Measurements from ENCODE around the gene HOTAIR.

DNA sequence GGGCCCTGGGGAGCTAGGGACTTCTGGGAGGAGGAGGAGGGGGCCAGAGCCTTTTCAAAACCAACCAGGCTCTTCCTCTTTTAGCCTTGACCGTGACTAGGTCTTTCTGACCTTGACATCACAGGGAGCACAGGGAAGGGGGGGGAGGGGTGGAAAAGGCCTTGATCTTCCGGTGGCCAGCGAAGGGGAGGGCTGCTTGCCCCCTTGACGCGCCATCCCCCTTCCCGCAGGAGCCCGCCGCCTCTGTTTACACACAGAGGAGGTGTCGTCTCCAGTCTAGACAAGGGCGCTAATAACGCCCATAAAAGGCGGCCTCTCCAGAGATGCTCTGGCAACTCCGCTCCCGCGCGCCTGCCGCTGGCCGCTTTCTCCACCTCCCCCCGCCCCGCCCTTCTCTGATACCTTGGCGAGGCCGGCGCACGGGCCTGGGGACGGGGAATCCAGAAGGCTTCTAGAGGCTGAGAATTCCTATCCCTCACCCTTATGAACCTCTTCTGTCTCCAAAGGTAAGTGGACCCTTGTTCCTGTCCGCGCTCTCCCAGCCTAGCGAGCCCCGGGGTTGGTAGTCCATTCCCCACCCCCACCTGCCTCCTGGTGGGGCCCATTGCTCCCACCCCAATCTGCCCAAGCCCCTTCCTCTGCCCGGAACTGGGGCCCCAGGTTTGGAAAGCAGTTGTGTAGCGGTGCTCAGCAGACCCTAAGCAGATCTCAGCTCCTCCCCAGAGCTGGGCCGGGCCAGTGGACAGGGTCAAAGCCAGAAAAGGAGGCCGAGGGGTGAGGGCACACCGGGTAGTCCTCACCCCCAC is 24.9 kb downstream of the HOTAIR start:
- TF ChIP-seq, protein P1, sequence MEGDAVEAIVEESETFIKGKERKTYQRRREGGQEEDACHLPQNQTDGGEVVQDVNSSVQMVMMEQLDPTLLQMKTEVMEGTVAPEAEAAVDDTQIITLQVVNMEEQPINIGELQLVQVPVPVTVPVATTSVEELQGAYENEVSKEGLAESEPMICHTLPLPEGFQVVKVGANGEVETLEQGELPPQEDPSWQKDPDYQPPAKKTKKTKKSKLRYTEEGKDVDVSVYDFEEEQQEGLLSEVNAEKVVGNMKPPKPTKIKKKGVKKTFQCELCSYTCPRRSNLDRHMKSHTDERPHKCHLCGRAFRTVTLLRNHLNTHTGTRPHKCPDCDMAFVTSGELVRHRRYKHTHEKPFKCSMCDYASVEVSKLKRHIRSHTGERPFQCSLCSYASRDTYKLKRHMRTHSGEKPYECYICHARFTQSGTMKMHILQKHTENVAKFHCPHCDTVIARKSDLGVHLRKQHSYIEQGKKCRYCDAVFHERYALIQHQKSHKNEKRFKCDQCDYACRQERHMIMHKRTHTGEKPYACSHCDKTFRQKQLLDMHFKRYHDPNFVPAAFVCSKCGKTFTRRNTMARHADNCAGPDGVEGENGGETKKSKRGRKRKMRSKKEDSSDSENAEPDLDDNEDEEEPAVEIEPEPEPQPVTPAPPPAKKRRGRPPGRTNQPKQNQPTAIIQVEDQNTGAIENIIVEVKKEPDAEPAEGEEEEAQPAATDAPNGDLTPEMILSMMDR (IDR thresholded peaks at IDR 0.05; ENCODE audit: low read depth, low read length, missing input control): no peak
- TF ChIP-seq, protein P2, sequence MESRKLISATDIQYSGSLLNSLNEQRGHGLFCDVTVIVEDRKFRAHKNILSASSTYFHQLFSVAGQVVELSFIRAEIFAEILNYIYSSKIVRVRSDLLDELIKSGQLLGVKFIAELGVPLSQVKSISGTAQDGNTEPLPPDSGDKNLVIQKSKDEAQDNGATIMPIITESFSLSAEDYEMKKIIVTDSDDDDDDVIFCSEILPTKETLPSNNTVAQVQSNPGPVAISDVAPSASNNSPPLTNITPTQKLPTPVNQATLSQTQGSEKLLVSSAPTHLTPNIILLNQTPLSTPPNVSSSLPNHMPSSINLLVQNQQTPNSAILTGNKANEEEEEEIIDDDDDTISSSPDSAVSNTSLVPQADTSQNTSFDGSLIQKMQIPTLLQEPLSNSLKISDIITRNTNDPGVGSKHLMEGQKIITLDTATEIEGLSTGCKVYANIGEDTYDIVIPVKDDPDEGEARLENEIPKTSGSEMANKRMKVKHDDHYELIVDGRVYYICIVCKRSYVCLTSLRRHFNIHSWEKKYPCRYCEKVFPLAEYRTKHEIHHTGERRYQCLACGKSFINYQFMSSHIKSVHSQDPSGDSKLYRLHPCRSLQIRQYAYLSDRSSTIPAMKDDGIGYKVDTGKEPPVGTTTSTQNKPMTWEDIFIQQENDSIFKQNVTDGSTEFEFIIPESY (IDR thresholded peaks at IDR 0.05): no peak
- no peak for TF ChIP-seq YY1 (IDR thresholded peaks at IDR 0.05)
